Activated T-cell treated with anti-CD3 and anti-CD28 coated beads, Interleukin-2, amount 50 U/mL, for 24 hours (primary cell): ENCODE data around the gene RNASEH2B.

Source experiments
- DNase-seq: peaks from one replicate; pipeline ENCODE4 v3.0.0-alpha.2; 2020
- H3K27ac Mint-ChIP-seq: 2 replicates; pipeline ENCODE4 v1.8.0; 2020; ENCODE audit warnings: mild to moderate bottlenecking, mixed read lengths
- H3K27me3 Mint-ChIP-seq: 2 replicates; pipeline ENCODE4 v1.8.0; 2020; ENCODE audit warnings: mixed read lengths
- H3K36me3 Mint-ChIP-seq: 2 replicates; pipeline ENCODE4 v1.8.0; 2020; ENCODE audit warnings: low read depth, mixed read lengths
- H3K4me1 Mint-ChIP-seq: 2 replicates; pipeline ENCODE4 v1.8.0; 2020; ENCODE audit warnings: low read depth, mixed read lengths
- H3K4me3 Mint-ChIP-seq: 2 replicates; pipeline ENCODE4 v1.8.0; 2020; ENCODE audit warnings: mild to moderate bottlenecking, moderate library complexity, mixed read lengths
- H3K9me3 Mint-ChIP-seq: 2 replicates; pipeline ENCODE4 v1.8.0; 2020; ENCODE audit warnings: mixed read lengths

RNASEH2B gene

GRCh38 chr13:50892210-50892944 lies 17.2 kb upstream of the RNASEH2B start:
- Mint-ChIP-seq H3K36me3 (peaks cover 8% of the 10 kb centered on the region), H3K27ac (peak overlapping the region; percentile 66), H3K9me3 (peaks cover 6% of the 10 kb centered on the region), H3K27me3 (no peaks in the 10 kb centered on the region), H3K4me1 (peaks cover 41% of the 10 kb centered on the region), H3K4me3 (peak overlapping the region; percentile 36)
- DNase-seq: peak; percentile 33

- Mint-ChIP-seq H3K9me3 (peaks cover 6% of the 10 kb centered on the region), H3K27ac (peak overlapping the region; percentile 88), H3K36me3 (peaks cover 8% of the 10 kb centered on the region), H3K4me1 (peaks cover 41% of the 10 kb centered on the region), H3K4me3 (peak overlapping the region; percentile 66), H3K27me3 (no peaks in the 10 kb centered on the region)
- DNase-seq: no peak
These were observed 16.3 kb upstream of the RNASEH2B start for GRCh38 chr13:50893211-50893852.

- H3K9me3 Mint-ChIP-seq: peaks cover 6% of the 10 kb centered on the region
- no peak for DNase-seq
- H3K27me3 Mint-ChIP-seq: no peaks in the 10 kb centered on the region
- peaks cover 41% of the 10 kb centered on the region for H3K4me1 Mint-ChIP-seq
- no peak overlapping the region for H3K4me3 Mint-ChIP-seq
- H3K36me3 Mint-ChIP-seq: peaks cover 8% of the 10 kb centered on the region
- H3K27ac Mint-ChIP-seq: peak overlapping the region; percentile 88
These were observed 15.6 kb upstream of the RNASEH2B start for GRCh38 chr13:50894012-50894411.

GRCh38 chr13:50894504-50894903 lies 15.1 kb upstream of the RNASEH2B start:
- peaks cover 41% of the 10 kb centered on the region for H3K4me1 Mint-ChIP-seq
- no peak overlapping the region for H3K4me3 Mint-ChIP-seq
- DNase-seq: no peak
- H3K9me3 Mint-ChIP-seq: peaks cover 6% of the 10 kb centered on the region
- H3K27me3 Mint-ChIP-seq: no peaks in the 10 kb centered on the region
- no peak overlapping the region for H3K27ac Mint-ChIP-seq
- peaks cover 8% of the 10 kb centered on the region for H3K36me3 Mint-ChIP-seq

GRCh38 chr13:50898338-50898737 lies 11.3 kb upstream of the RNASEH2B start:
- Mint-ChIP-seq H3K4me1 (peaks cover 15% of the 10 kb centered on the region), H3K27ac (no peak overlapping the region), H3K4me3 (no peak overlapping the region), H3K27me3 (no peaks in the 10 kb centered on the region), H3K36me3 (peaks cover 8% of the 10 kb centered on the region), H3K9me3 (peaks cover 6% of the 10 kb centered on the region)
- no peak for DNase-seq

GRCh38 chr13:50901701-50902100 lies 7.9 kb upstream of the RNASEH2B start:
- Mint-ChIP-seq H3K4me3 (no peak overlapping the region), H3K9me3 (no peaks in the 10 kb centered on the region), H3K4me1 (no peaks in the 10 kb centered on the region), H3K27ac (no peak overlapping the region), H3K36me3 (no peaks in the 10 kb centered on the region), H3K27me3 (no peaks in the 10 kb centered on the region)
- no peak for DNase-seq

GRCh38 chr13:50905256-50905655 lies 4.3 kb upstream of the RNASEH2B start:
- no peak overlapping the region for H3K4me3 Mint-ChIP-seq
- DNase-seq: no peak
- no peaks in the 10 kb centered on the region for H3K27me3 Mint-ChIP-seq
- H3K36me3 Mint-ChIP-seq: peaks cover under 1% of the 10 kb centered on the region
- H3K4me1 Mint-ChIP-seq: peaks cover 9% of the 10 kb centered on the region
- H3K9me3 Mint-ChIP-seq: no peaks in the 10 kb centered on the region
- H3K27ac Mint-ChIP-seq: no peak overlapping the region

- DNase-seq: no peak
- no peaks in the 10 kb centered on the region for H3K27me3 Mint-ChIP-seq
- H3K4me1 Mint-ChIP-seq: peaks cover 30% of the 10 kb centered on the region
- no peak overlapping the region for H3K27ac Mint-ChIP-seq
- no peaks in the 10 kb centered on the region for H3K9me3 Mint-ChIP-seq
- H3K36me3 Mint-ChIP-seq: peaks cover 10% of the 10 kb centered on the region
- peak overlapping the region; percentile 25 for H3K4me3 Mint-ChIP-seq
These were observed 1.8 kb upstream of the RNASEH2B start for GRCh38 chr13:50907781-50908180.

- H3K4me3 Mint-ChIP-seq: peak overlapping the region; percentile 31
- H3K9me3 Mint-ChIP-seq: no peaks in the 10 kb centered on the region
- H3K27me3 Mint-ChIP-seq: no peaks in the 10 kb centered on the region
- H3K36me3 Mint-ChIP-seq: peaks cover 10% of the 10 kb centered on the region
- no peak for DNase-seq
- H3K4me1 Mint-ChIP-seq: peaks cover 31% of the 10 kb centered on the region
- H3K27ac Mint-ChIP-seq: peak overlapping the region; percentile 22
These were observed 1.2 kb upstream of the RNASEH2B start for GRCh38 chr13:50908371-50908770.

- no peak for DNase-seq
- no peaks in the 10 kb centered on the region for H3K27me3 Mint-ChIP-seq
- H3K36me3 Mint-ChIP-seq: peaks cover 10% of the 10 kb centered on the region
- no peaks in the 10 kb centered on the region for H3K9me3 Mint-ChIP-seq
- peak overlapping the region; percentile 98 for H3K27ac Mint-ChIP-seq
- peak overlapping the region; percentile 94 for H3K4me3 Mint-ChIP-seq
- peaks cover 49% of the 10 kb centered on the region for H3K4me1 Mint-ChIP-seq
These were observed 854 bp downstream of the RNASEH2B start for GRCh38 chr13:50910485-50910805.

GRCh38 chr13:50911081-50911631 lies 1.6 kb downstream of the RNASEH2B start:
- Mint-ChIP-seq H3K27me3 (no peaks in the 10 kb centered on the region), H3K27ac (peak overlapping the region; percentile 98), H3K4me1 (peaks cover 54% of the 10 kb centered on the region), H3K9me3 (no peaks in the 10 kb centered on the region), H3K36me3 (peaks cover 10% of the 10 kb centered on the region), H3K4me3 (peak overlapping the region; percentile 94)
- no peak for DNase-seq

GRCh38 chr13:50911937-50912795 lies 2.6 kb downstream of the RNASEH2B start:
- peaks cover 65% of the 10 kb centered on the region for H3K4me1 Mint-ChIP-seq
- peak; percentile 92 for DNase-seq
- H3K36me3 Mint-ChIP-seq: peaks cover 10% of the 10 kb centered on the region
- H3K9me3 Mint-ChIP-seq: no peaks in the 10 kb centered on the region
- H3K4me3 Mint-ChIP-seq: peak overlapping the region; percentile 94
- peak overlapping the region; percentile 98 for H3K27ac Mint-ChIP-seq
- no peaks in the 10 kb centered on the region for H3K27me3 Mint-ChIP-seq

- Mint-ChIP-seq H3K9me3 (no peaks in the 10 kb centered on the region), H3K4me1 (peaks cover 70% of the 10 kb centered on the region), H3K27ac (no peak overlapping the region), H3K4me3 (no peak overlapping the region), H3K36me3 (peaks cover 15% of the 10 kb centered on the region), H3K27me3 (no peaks in the 10 kb centered on the region)
- no peak for DNase-seq
These were observed 3.3 kb downstream of the RNASEH2B start for GRCh38 chr13:50912851-50913250.

- Mint-ChIP-seq H3K9me3 (no peaks in the 10 kb centered on the region), H3K27ac (peak overlapping the region; percentile 79), H3K27me3 (no peaks in the 10 kb centered on the region), H3K36me3 (peaks cover 15% of the 10 kb centered on the region), H3K4me1 (peaks cover 73% of the 10 kb centered on the region), H3K4me3 (no peak overlapping the region)
- no peak for DNase-seq
These were observed 4.6 kb downstream of the RNASEH2B start for GRCh38 chr13:50914176-50914700.
